Measurements from ENCODE around the gene GBGT1.

The GBGT1 gene

GRCh38 chr9:133117271-133118178 lies 46.2 kb downstream of the GBGT1 start:
- in situ Hi-C loops (cut with MboI; ENCODE audit: low sequenced_read_pairs), result no loop called here

GRCh38 chr9:133116346-133117231 lies 47.1 kb downstream of the GBGT1 start:
- in situ Hi-C loops (cut with MboI; ENCODE audit: low sequenced_read_pairs), result no loop called here

- in situ Hi-C loops (cut with MboI; ENCODE audit: low sequenced_read_pairs), result no loop called here
Observed at GRCh38 chr9:133115604-133116345, 47.9 kb downstream of the GBGT1 start.

GRCh38 chr9:133114886-133115603 lies 48.7 kb downstream of the GBGT1 start:
- in situ Hi-C loops (cut with MboI; ENCODE audit: low sequenced_read_pairs), result no loop called here

GRCh38 chr9:133113949-133114885 lies 49.5 kb downstream of the GBGT1 start:
- in situ Hi-C loops (cut with MboI; ENCODE audit: low sequenced_read_pairs), result no loop called here

GRCh38 chr9:133113163-133113948 lies 50.4 kb downstream of the GBGT1 start:
- in situ Hi-C loops (cut with MboI; ENCODE audit: low sequenced_read_pairs), result no loop called here

GRCh38 chr9:133112663-133113026 lies 51.1 kb downstream of the GBGT1 start:
- in situ Hi-C loops (cut with MboI; ENCODE audit: low sequenced_read_pairs), result no loop called here

GRCh38 chr9:133111808-133112662 lies 51.7 kb downstream of the GBGT1 start:
- in situ Hi-C loops (cut with MboI; ENCODE audit: low sequenced_read_pairs), result no loop called here

GRCh38 chr9:133109931-133110650 lies 53.6 kb downstream of the GBGT1 start:
- in situ Hi-C loops (cut with MboI; ENCODE audit: low sequenced_read_pairs), result no loop called here

- in situ Hi-C loops (cut with MboI; ENCODE audit: low sequenced_read_pairs), result no loop called here
Observed at GRCh38 chr9:133108794-133109641, 54.7 kb downstream of the GBGT1 start.

- in situ Hi-C loops (cut with MboI; ENCODE audit: low sequenced_read_pairs), result no loop called here
Observed at GRCh38 chr9:133107961-133108793, 55.5 kb downstream of the GBGT1 start.

- in situ Hi-C loops (cut with MboI; ENCODE audit: low sequenced_read_pairs), result no loop called here
Observed at GRCh38 chr9:133107245-133107722, 56.4 kb downstream of the GBGT1 start.

- in situ Hi-C loops (cut with MboI; ENCODE audit: low sequenced_read_pairs), result no loop called here
Observed at GRCh38 chr9:133106511-133107244, 57.0 kb downstream of the GBGT1 start.

- in situ Hi-C loops (cut with MboI; ENCODE audit: low sequenced_read_pairs), result no loop called here
Observed at GRCh38 chr9:133105461-133105770, 58.3 kb downstream of the GBGT1 start.

Data from HL-60/S4 (cell line).